ENCODE data around the gene MYH14. TPM values are rescaled to one million over a fixed set of nuclear protein-coding genes. Genes with fewer than 3 reads are reported as not detected.
A peak's percentile ranks its signal among the peaks of the same experiment; 100 is the strongest.

MYH14 gene
- total and polyA plus RNA-seq, 3 experiments from 2014 or later, result not detected

GRCh38 chr19:50248826-50249225 is 45.4 kb downstream of the MYH14 start:
- H3K9me3 Mint-ChIP-seq, result peaks cover 0 to 18% (median 16%) of the 10 kb centered on the region in 5 donors
- no peaks in the 10 kb centered on the region for H3K36me3 ChIP-seq (ENCODE audit: insufficient read depth, low read length)
- peaks cover 12 to 19% of the 10 kb centered on the region in 2 donors for H3K27me3 Mint-ChIP-seq
- H3K36me3 Mint-ChIP-seq, result peaks cover 0 to 2% (median 0%) of the 10 kb centered on the region in 3 donors
- H3K27me3 ChIP-seq (ENCODE audit: insufficient read depth, low read length, poor library complexity, severe bottlenecking), result no peaks in the 10 kb centered on the region
- H3K9me3 ChIP-seq (ENCODE audit: low read length), result no peaks in the 10 kb centered on the region
- H3K4me3 ChIP-seq (ENCODE audit: low read length), result no peak overlapping the region
- ChIA-PET CTCF (no interaction called here), POLR2A (no interaction called here)
- H3K27ac Mint-ChIP-seq, result no peak overlapping the region
- H3K4me1 ChIP-seq (ENCODE audit: insufficient read depth, low read length), result no peaks in the 10 kb centered on the region
- H3K4me1 Mint-ChIP-seq, result no peaks in the 10 kb centered on the region
- no peak overlapping the region for H3K27ac ChIP-seq (ENCODE audit: low read depth, low read length)
- no peak for DNase-seq
- no peak overlapping the region for H3K4me3 Mint-ChIP-seq

- Mint-ChIP-seq H3K27me3 (peaks cover 13 to 23% of the 10 kb centered on the region in 2 donors), H3K4me1 (no peaks in the 10 kb centered on the region), H3K9me3 (peaks cover 4 to 24% (median 20%) of the 10 kb centered on the region in 5 donors)
These were observed 46.2 kb downstream of the MYH14 start for GRCh38 chr19:50249636-50250035.

GRCh38 chr19:50250450-50251136 is 47.2 kb downstream of the MYH14 start:
- ChIA-PET POLR2A (no interaction called here), CTCF (no interaction called here)
- H3K4me1 ChIP-seq (ENCODE audit: insufficient read depth, low read length), result no peaks in the 10 kb centered on the region
- no peaks in the 10 kb centered on the region for H3K27me3 ChIP-seq (ENCODE audit: insufficient read depth, low read length, poor library complexity, severe bottlenecking)
- no peak overlapping the region for H3K27ac ChIP-seq (ENCODE audit: low read depth, low read length)
- H3K4me3 ChIP-seq (ENCODE audit: low read length), result no peak overlapping the region
- Mint-ChIP-seq H3K27ac (no peak overlapping the region), H3K36me3 (peaks cover 0 to 7% (median 2%) of the 10 kb centered on the region in 3 donors), H3K27me3 (peaks cover 12 to 31% of the 10 kb centered on the region in 2 donors), H3K4me1 (no peaks in the 10 kb centered on the region), H3K9me3 (peaks cover 5 to 33% (median 21%) of the 10 kb centered on the region in 5 donors), H3K4me3 (no peak overlapping the region)
- DNase-seq, result no peak
- H3K36me3 ChIP-seq (ENCODE audit: insufficient read depth, low read length), result no peaks in the 10 kb centered on the region
- H3K9me3 ChIP-seq (ENCODE audit: low read length), result no peaks in the 10 kb centered on the region

More at GRCh38 chr19:50249636-50250035, 46.2 kb downstream of the MYH14 start:
- ChIA-PET POLR2A (no interaction called here), CTCF (no interaction called here)
- Histone ChIP-seq H3K36me3 (ENCODE audit: insufficient read depth, low read length) (no peaks in the 10 kb centered on the region), H3K27me3 (ENCODE audit: insufficient read depth, low read length, poor library complexity, severe bottlenecking) (no peaks in the 10 kb centered on the region), H3K9me3 (ENCODE audit: low read length) (no peaks in the 10 kb centered on the region), H3K4me3 (ENCODE audit: low read length) (no peak overlapping the region), H3K27ac (ENCODE audit: low read depth, low read length) (no peak overlapping the region), H3K4me1 (ENCODE audit: insufficient read depth, low read length) (no peaks in the 10 kb centered on the region)
- peaks cover 0 to 5% (median 2%) of the 10 kb centered on the region in 3 donors for H3K36me3 Mint-ChIP-seq
- no peak for DNase-seq
- H3K27ac Mint-ChIP-seq, result no peak overlapping the region
- H3K4me3 Mint-ChIP-seq, result no peak overlapping the region

GRCh38 chr19:50252111-50252886 is 48.9 kb downstream of the MYH14 start:
- ChIA-PET POLR2A (no interaction called here), CTCF (no interaction called here)
- Histone ChIP-seq H3K4me3 (ENCODE audit: low read length) (no peak overlapping the region), H3K27me3 (ENCODE audit: insufficient read depth, low read length, poor library complexity, severe bottlenecking) (no peaks in the 10 kb centered on the region), H3K9me3 (ENCODE audit: low read length) (no peaks in the 10 kb centered on the region), H3K36me3 (ENCODE audit: insufficient read depth, low read length) (no peaks in the 10 kb centered on the region), H3K4me1 (ENCODE audit: insufficient read depth, low read length) (no peaks in the 10 kb centered on the region), H3K27ac (ENCODE audit: low read depth, low read length) (no peak overlapping the region)
- peaks cover 16 to 37% of the 10 kb centered on the region in 2 donors for H3K27me3 Mint-ChIP-seq
- DNase-seq, result peak in 1 of 5 donors; percentile 4
- no peak overlapping the region for H3K4me3 Mint-ChIP-seq
- H3K4me1 Mint-ChIP-seq, result no peaks in the 10 kb centered on the region
- H3K27ac Mint-ChIP-seq, result no peak overlapping the region
- peaks cover 0 to 7% (median 2%) of the 10 kb centered on the region in 3 donors for H3K36me3 Mint-ChIP-seq
- peaks cover 5 to 42% (median 23%) of the 10 kb centered on the region in 5 donors for H3K9me3 Mint-ChIP-seq

GRCh38 chr19:50252887-50253268 is 49.5 kb downstream of the MYH14 start:
- ChIA-PET POLR2A (no interaction called here), CTCF (no interaction called here)
- no peak for DNase-seq

GRCh38 chr19:50255115-50255514 is 51.7 kb downstream of the MYH14 start:
- no peak overlapping the region for H3K4me3 ChIP-seq (ENCODE audit: low read length)
- no peaks in the 10 kb centered on the region for H3K4me1 Mint-ChIP-seq
- H3K9me3 Mint-ChIP-seq, result peaks cover 5 to 42% (median 22%) of the 10 kb centered on the region in 5 donors
- H3K27me3 Mint-ChIP-seq, result peaks cover 11 to 30% of the 10 kb centered on the region in 2 donors
- no peak overlapping the region for H3K27ac ChIP-seq (ENCODE audit: low read depth, low read length)
- ChIA-PET POLR2A (no interaction called here), CTCF (no interaction called here)
- H3K27ac Mint-ChIP-seq, result no peak overlapping the region
- H3K27me3 ChIP-seq (ENCODE audit: insufficient read depth, low read length, poor library complexity, severe bottlenecking), result no peaks in the 10 kb centered on the region
- no peaks in the 10 kb centered on the region for H3K9me3 ChIP-seq (ENCODE audit: low read length)
- no peak overlapping the region for H3K4me3 Mint-ChIP-seq
- peaks cover 0 to 7% (median 2%) of the 10 kb centered on the region in 3 donors for H3K36me3 Mint-ChIP-seq
- H3K36me3 ChIP-seq (ENCODE audit: insufficient read depth, low read length), result no peaks in the 10 kb centered on the region
- no peak for DNase-seq
- no peaks in the 10 kb centered on the region for H3K4me1 ChIP-seq (ENCODE audit: insufficient read depth, low read length)

More at GRCh38 chr19:50252887-50253268, 49.5 kb downstream of the MYH14 start:
- Mint-ChIP-seq H3K36me3 (peaks cover 0 to 7% (median 2%) of the 10 kb centered on the region in 3 donors), H3K4me3 (no peak overlapping the region), H3K27me3 (peaks cover 19 to 38% of the 10 kb centered on the region in 2 donors), H3K9me3 (peaks cover 5 to 42% (median 23%) of the 10 kb centered on the region in 5 donors), H3K4me1 (no peaks in the 10 kb centered on the region), H3K27ac (peak overlapping the region in 1 of 8 donors; percentile 36)
- Histone ChIP-seq H3K9me3 (ENCODE audit: low read length) (no peaks in the 10 kb centered on the region), H3K27ac (ENCODE audit: low read depth, low read length) (no peak overlapping the region), H3K4me1 (ENCODE audit: insufficient read depth, low read length) (no peaks in the 10 kb centered on the region), H3K27me3 (ENCODE audit: insufficient read depth, low read length, poor library complexity, severe bottlenecking) (no peaks in the 10 kb centered on the region), H3K36me3 (ENCODE audit: insufficient read depth, low read length) (no peaks in the 10 kb centered on the region), H3K4me3 (ENCODE audit: low read length) (no peak overlapping the region)

- Histone ChIP-seq H3K4me3 (ENCODE audit: low read length) (no peak overlapping the region), H3K27me3 (ENCODE audit: insufficient read depth, low read length, poor library complexity, severe bottlenecking) (no peaks in the 10 kb centered on the region), H3K27ac (ENCODE audit: low read depth, low read length) (no peak overlapping the region), H3K4me1 (ENCODE audit: insufficient read depth, low read length) (no peaks in the 10 kb centered on the region), H3K36me3 (ENCODE audit: insufficient read depth, low read length) (no peaks in the 10 kb centered on the region), H3K9me3 (ENCODE audit: low read length) (no peaks in the 10 kb centered on the region)
- Mint-ChIP-seq H3K4me3 (no peak overlapping the region), H3K9me3 (peaks cover 5 to 38% (median 21%) of the 10 kb centered on the region in 5 donors), H3K27ac (no peak overlapping the region), H3K36me3 (peaks cover 0 to 7% (median 2%) of the 10 kb centered on the region in 3 donors), H3K27me3 (peaks cover 11 to 26% of the 10 kb centered on the region in 2 donors), H3K4me1 (no peaks in the 10 kb centered on the region)
- no peak for DNase-seq
- POLR2A ChIA-PET, result no interaction called here
- CTCF ChIA-PET, result no interaction called here
These were observed 53.7 kb downstream of the MYH14 start for GRCh38 chr19:50257141-50257540.

GRCh38 chr19:50258918-50259372 is 55.5 kb downstream of the MYH14 start:
- Mint-ChIP-seq H3K4me3 (no peak overlapping the region), H3K27ac (no peak overlapping the region), H3K27me3 (peaks cover 11 to 26% of the 10 kb centered on the region in 2 donors), H3K4me1 (no peaks in the 10 kb centered on the region), H3K9me3 (peaks cover 5 to 25% (median 9%) of the 10 kb centered on the region in 5 donors), H3K36me3 (peaks cover 0 to 7% (median 0%) of the 10 kb centered on the region in 3 donors)
- Histone ChIP-seq H3K36me3 (ENCODE audit: insufficient read depth, low read length) (no peaks in the 10 kb centered on the region), H3K9me3 (ENCODE audit: low read length) (no peaks in the 10 kb centered on the region), H3K4me1 (ENCODE audit: insufficient read depth, low read length) (no peaks in the 10 kb centered on the region), H3K27ac (ENCODE audit: low read depth, low read length) (no peak overlapping the region), H3K27me3 (ENCODE audit: insufficient read depth, low read length, poor library complexity, severe bottlenecking) (no peaks in the 10 kb centered on the region), H3K4me3 (ENCODE audit: low read length) (no peak overlapping the region)
- POLR2A ChIA-PET, result no interaction called here
- CTCF ChIA-PET, result no interaction called here
- DNase-seq, result no peak
